ENCODE results near the gene CEP72. TPM values are rescaled to one million over a fixed set of nuclear protein-coding genes. Genes with fewer than 3 reads are reported as not detected.

The CEP72 gene
- total and polyA plus RNA-seq, 10 of the 15 experiments (the other 5 are each of a cell fraction or from before 2014, with no cell fraction given), result 0.35 to 13.5 (median 8.3) TPM

DNA sequence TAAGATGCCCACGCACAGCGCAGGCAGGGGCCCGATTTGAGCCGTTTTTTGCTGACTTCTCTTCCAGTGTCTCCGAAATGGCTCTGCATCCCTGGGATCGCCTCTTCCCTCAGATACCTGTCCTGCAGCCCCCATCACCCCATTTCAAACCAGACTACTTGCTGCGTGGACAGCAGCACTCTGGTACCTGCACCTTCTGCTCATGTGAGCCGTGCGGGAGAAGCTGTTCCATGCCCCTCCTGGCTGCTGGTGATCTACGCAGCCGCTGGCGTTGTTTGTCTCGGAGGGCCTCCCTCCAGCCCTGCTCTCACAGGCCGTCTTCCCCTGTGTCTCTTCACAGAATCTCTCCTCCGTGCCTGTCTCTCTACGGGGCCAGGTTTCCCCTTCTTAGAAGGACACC lies 13.4 kb downstream of the CEP72 start:
- ChIA-PET POLR2A (no interaction called here), RAD21 (ENCODE audit: unreplicated experiment) (no interaction called here), SMC1A (ENCODE audit: uncharacterized antibody, unreplicated experiment) (interaction anchor here (1.0 kb wide), 1 partner anchor 11 kb away, joined by 3 read pairs; no protein-coding TSS in a partner anchor), CTCF (no interaction called here)
- H2AFZ ChIP-seq (ENCODE audit: control insufficient read depth, low read depth, low read length), result no peak overlapping the region
- WGBS (ENCODE audit: insufficient coverage, insufficient replicate concordance, low lambda C conversion rate, missing lambda C conversion rate), result 99% methylated on average over 16 of the region's 16 CpGs
- intact Hi-C loops (cut with micrococcal nuclease; ENCODE audit: unreplicated experiment) (no loop called here), in situ Hi-C loops (cut with MboI) (no loop called here)
- no peak overlapping the region for H3K4me3 ChIP-seq
- no peak overlapping the region for H3K27ac ChIP-seq (ENCODE audit: control insufficient read depth, insufficient read depth)
- BruUV-seq (replicated peaks), result no TSS peak
- H3K4me2 ChIP-seq (ENCODE audit: control insufficient read depth, insufficient read depth), result no peak overlapping the region
- no peaks in the 10 kb centered on the region for H3K27me3 ChIP-seq (replicated peaks in 1 of 2; ENCODE audit: control insufficient read depth in 2 of 2, insufficient read depth in 2 of 2, low read length in 1 of 2)
- H3K4me1 ChIP-seq (ENCODE audit: control insufficient read depth, insufficient read depth, low read length), result no peaks in the 10 kb centered on the region
- FAIRE-seq, result no peak
- no peaks in the 10 kb centered on the region for H3K9me3 ChIP-seq (replicated peaks; ENCODE audit: control insufficient read depth, insufficient read depth, low read length)
- no peak for ATAC-seq
- TF ChIP-seq, protein P1, sequence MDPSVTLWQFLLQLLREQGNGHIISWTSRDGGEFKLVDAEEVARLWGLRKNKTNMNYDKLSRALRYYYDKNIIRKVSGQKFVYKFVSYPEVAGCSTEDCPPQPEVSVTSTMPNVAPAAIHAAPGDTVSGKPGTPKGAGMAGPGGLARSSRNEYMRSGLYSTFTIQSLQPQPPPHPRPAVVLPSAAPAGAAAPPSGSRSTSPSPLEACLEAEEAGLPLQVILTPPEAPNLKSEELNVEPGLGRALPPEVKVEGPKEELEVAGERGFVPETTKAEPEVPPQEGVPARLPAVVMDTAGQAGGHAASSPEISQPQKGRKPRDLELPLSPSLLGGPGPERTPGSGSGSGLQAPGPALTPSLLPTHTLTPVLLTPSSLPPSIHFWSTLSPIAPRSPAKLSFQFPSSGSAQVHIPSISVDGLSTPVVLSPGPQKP (IDR thresholded peaks at IDR 0.05; ENCODE audit: low read depth, low read length), result no peak
- TF ChIP-seq ATF7 (IDR thresholded peaks at IDR 0.05; ENCODE audit: low read depth) (no peak), SUZ12 (IDR thresholded peaks at IDR 0.05; ENCODE audit: unreplicated experiment) (no peak), TBL1XR1 (IDR thresholded peaks at IDR 0.05; ENCODE audit: low read depth, low read length) (no peak), NFXL1 (IDR thresholded peaks at IDR 0.05; ENCODE audit: borderline replicate concordance) (no peak)
- no peaks in the 10 kb centered on the region for H3K79me2 ChIP-seq (ENCODE audit: control insufficient read depth, insufficient read depth, low read length)
- H3K9ac ChIP-seq (ENCODE audit: control insufficient read depth, insufficient read depth, low read length), result no peak overlapping the region
- no peak for DNase-seq (ENCODE audit: low read depth, low spot score)
- H3K36me3 ChIP-seq (ENCODE audit: control insufficient read depth in 2 of 2, insufficient read depth in 2 of 2, low read length in 1 of 2), result peaks cover 7 to 16% of the 10 kb centered on the region in 2 experiments
- no peaks in the 10 kb centered on the region for H4K20me1 ChIP-seq (ENCODE audit: control insufficient read depth, insufficient read depth)

DNA sequence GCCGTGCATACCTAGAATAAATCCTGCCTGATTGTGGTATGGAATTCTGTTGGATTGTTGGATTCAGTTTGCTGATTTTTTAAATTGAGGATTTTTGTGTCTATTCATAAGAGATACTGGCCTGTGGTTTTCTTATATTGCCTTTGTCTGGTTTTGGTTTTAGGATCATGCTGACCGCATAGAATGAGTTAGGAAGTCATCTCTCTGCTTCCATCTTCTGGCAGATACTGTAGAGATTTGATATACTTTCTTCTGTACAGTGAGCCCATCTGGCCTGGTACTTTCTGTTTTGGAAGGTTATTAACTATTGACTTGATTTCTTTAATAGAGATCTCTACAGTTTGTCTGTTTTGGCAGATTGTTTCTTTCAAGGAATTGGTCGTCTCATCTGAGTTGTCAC lies 14.7 kb downstream of the CEP72 start:
- POLR2A ChIA-PET, result no interaction called here

More for the DNA sequence above, 14.7 kb downstream of the CEP72 start:
- ChIA-PET SMC1A (ENCODE audit: uncharacterized antibody, unreplicated experiment) (no interaction called here), CTCF (no interaction called here), RAD21 (ENCODE audit: unreplicated experiment) (no interaction called here)
- Histone ChIP-seq H3K27ac (ENCODE audit: control insufficient read depth, insufficient read depth) (no peak overlapping the region), H2AFZ (ENCODE audit: control insufficient read depth, low read depth, low read length) (no peak overlapping the region), H3K27me3 (replicated peaks in 1 of 2; ENCODE audit: control insufficient read depth in 2 of 2, insufficient read depth in 2 of 2, low read length in 1 of 2) (no peaks in the 10 kb centered on the region), H3K36me3 (ENCODE audit: control insufficient read depth in 2 of 2, insufficient read depth in 2 of 2, low read length in 1 of 2) (peaks cover 3 to 10% of the 10 kb centered on the region in 2 experiments), H3K9me3 (replicated peaks; ENCODE audit: control insufficient read depth, insufficient read depth, low read length) (no peaks in the 10 kb centered on the region), H3K9ac (ENCODE audit: control insufficient read depth, insufficient read depth, low read length) (no peak overlapping the region), H3K4me2 (ENCODE audit: control insufficient read depth, insufficient read depth) (no peak overlapping the region), H3K4me3 (no peak overlapping the region), H4K20me1 (ENCODE audit: control insufficient read depth, insufficient read depth) (no peaks in the 10 kb centered on the region), H3K4me1 (ENCODE audit: control insufficient read depth, insufficient read depth, low read length) (no peaks in the 10 kb centered on the region), H3K79me2 (ENCODE audit: control insufficient read depth, insufficient read depth, low read length) (no peaks in the 10 kb centered on the region)
- ATAC-seq (no peak), DNase-seq (ENCODE audit: low read depth, low spot score) (no peak), FAIRE-seq (no peak)
- in situ Hi-C loops (cut with MboI), result no loop called here
- intact Hi-C loops (cut with micrococcal nuclease; ENCODE audit: unreplicated experiment), result no loop called here
- WGBS (ENCODE audit: insufficient coverage, insufficient replicate concordance, low lambda C conversion rate, missing lambda C conversion rate), result 98% methylated on average over 3 of the region's 3 CpGs
- TF ChIP-seq RAD21 (IDR thresholded peaks at IDR 0.05; ENCODE audit: insufficient read depth, low read depth, low read length) (0 out of 2 replicates have a peak, but pooled peaks have one; percentile 1), CBX5 (IDR thresholded peaks at IDR 0.05; ENCODE audit: low read depth) (no peak)
- no TSS peak for BruUV-seq (replicated peaks)

Measured in GM12878 (cell line).